ENCODE data around the gene SMARCA5.
"Not testable (repeated sequence)": the region's sequence is repeated elsewhere in the genome, so short reads cannot be mapped to it uniquely, and the experiment has no call there.

The SMARCA5 gene

GRCh38 chr4:143513314-143514168, at the start of gene SMARCA5:
Gene SMARCA5 (plus strand): TSS chr4:143513702. CDS start chr4:143513925, 223 bp downstream.
- peak; percentile 96 for DNase-seq

- DNase-seq: no peak
These were observed 40.0 kb upstream of the SMARCA5 start for GRCh38 chr4:143473334-143474126.

GRCh38 chr4:143477487-143477886, 36.0 kb upstream of the SMARCA5 start:
- no peak for DNase-seq

GRCh38 chr4:143481361-143481760, 32.1 kb upstream of the SMARCA5 start:
- no peak for DNase-seq

- peak; percentile 25 for DNase-seq
These were observed 30.7 kb upstream of the SMARCA5 start for GRCh38 chr4:143482840-143483239.

- DNase-seq: no peak
These were observed 27.2 kb upstream of the SMARCA5 start for GRCh38 chr4:143486314-143486713.

GRCh38 chr4:143488687-143489086, 24.8 kb upstream of the SMARCA5 start:
- DNase-seq: peak; percentile 25

- DNase-seq: no peak
These were observed 24.4 kb upstream of the SMARCA5 start for GRCh38 chr4:143489106-143489505.

GRCh38 chr4:143498021-143498420, 15.5 kb upstream of the SMARCA5 start:
- DNase-seq: no peak

- DNase-seq: no peak
These were observed 11.3 kb upstream of the SMARCA5 start for GRCh38 chr4:143502231-143502630.

GRCh38 chr4:143506031-143506430, 7.5 kb upstream of the SMARCA5 start:
- DNase-seq: no peak

GRCh38 chr4:143511906-143512305, 1.6 kb upstream of the SMARCA5 start:
- DNase-seq: no peak

GRCh38 chr4:143512978-143513313, 556 bp upstream of the SMARCA5 start:
- no peak for DNase-seq

- no peak for DNase-seq
These were observed 630 bp downstream of the SMARCA5 start for GRCh38 chr4:143514169-143514495.

- DNase-seq: peak; percentile 20
These were observed 995 bp downstream of the SMARCA5 start for GRCh38 chr4:143514497-143514896.

GRCh38 chr4:143514901-143515300, 1.4 kb downstream of the SMARCA5 start:
- DNase-seq: no peak

- DNase-seq: no peak
These were observed 2.4 kb downstream of the SMARCA5 start for GRCh38 chr4:143515905-143516304.

GRCh38 chr4:143517764-143518163, 4.3 kb downstream of the SMARCA5 start:
- DNase-seq: no peak

- no peak for DNase-seq
These were observed 10.7 kb downstream of the SMARCA5 start for GRCh38 chr4:143524211-143524610.

- not testable (repeated sequence) for DNase-seq
These were observed 14.5 kb downstream of the SMARCA5 start for GRCh38 chr4:143528046-143528445.

GRCh38 chr4:143531380-143531779, 17.9 kb downstream of the SMARCA5 start:
- no peak for DNase-seq

- DNase-seq: no peak
These were observed 18.4 kb downstream of the SMARCA5 start for GRCh38 chr4:143531788-143532491.

- no peak for DNase-seq
These were observed 25.6 kb downstream of the SMARCA5 start for GRCh38 chr4:143538979-143539669.

Data from RPMI8226 (cell line).